GM18526 (cell line): Measurements from ENCODE around the gene DCAF5.

Source experiments
- POLR2A ChIP-seq: IDR thresholded peaks from 3 replicates; pipeline ENCODE4 v1.6.1; 2011; ENCODE audit not compliant: insufficient read length; ENCODE audit errors: extremely low read depth

DCAF5 gene

GRCh38 chr14:69012256-69012953, 140.5 kb downstream of the DCAF5 start:
- no peak for TF ChIP-seq POLR2A

- TF ChIP-seq POLR2A, result no peak
Observed at GRCh38 chr14:69010648-69011047, 142.3 kb downstream of the DCAF5 start.

- no peak for TF ChIP-seq POLR2A
Observed at GRCh38 chr14:69008421-69008884, 144.5 kb downstream of the DCAF5 start.

DNA sequence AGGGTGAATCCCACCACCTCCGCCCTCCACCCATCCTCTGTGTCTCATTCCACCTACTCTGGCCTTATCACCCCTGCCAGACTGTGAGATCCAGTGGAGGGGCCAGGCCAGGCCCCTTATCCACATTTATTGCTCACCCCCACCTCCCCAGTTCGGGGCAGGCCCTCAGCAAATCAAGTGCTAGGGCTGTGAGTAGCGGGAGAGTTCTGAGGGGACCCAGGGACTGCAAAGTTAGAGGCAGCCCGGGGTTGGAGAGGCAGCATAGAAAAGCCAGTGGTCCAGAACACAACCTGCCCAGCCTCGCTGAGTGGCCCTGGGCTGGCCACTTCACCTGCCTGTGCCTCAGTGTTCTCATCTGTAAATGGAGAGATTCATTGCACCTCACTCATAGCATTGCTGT, 146.6 kb downstream of the DCAF5 start:
- no peak for TF ChIP-seq POLR2A

- TF ChIP-seq POLR2A, result no peak
Observed at GRCh38 chr14:69005432-69006148, 147.3 kb downstream of the DCAF5 start.

GRCh38 chr14:69004731-69005431, 148.0 kb downstream of the DCAF5 start:
- TF ChIP-seq POLR2A, result no peak

GRCh38 chr14:69003626-69004025, 149.3 kb downstream of the DCAF5 start:
- no peak for TF ChIP-seq POLR2A

GRCh38 chr14:69002069-69002468, 150.8 kb downstream of the DCAF5 start:
- no peak for TF ChIP-seq POLR2A

GRCh38 chr14:69001375-69001774, 151.5 kb downstream of the DCAF5 start:
- TF ChIP-seq POLR2A, result no peak
